ENCODE results near the gene HACD3. TPM values are rescaled to one million over a fixed set of nuclear protein-coding genes. Genes with fewer than 3 reads are reported as not detected.

The HACD3 gene
- polyA plus RNA-seq, 1 donor (not counting 4 experiments of a cell fraction or from before 2014, with no cell fraction given): 78.8 TPM

- Histone ChIP-seq H3K4me1 (ENCODE audit: control insufficient read depth, extremely low read depth, insufficient read depth, low read length) (peaks cover 10% of the 10 kb centered on the region), H3K4me2 (ENCODE audit: control insufficient read depth, extremely low read depth, insufficient read depth, low read depth, low read length) (no peak overlapping the region), H3K27me3 (ENCODE audit: control insufficient read depth, extremely low read depth, insufficient read depth, low read length) (no peaks in the 10 kb centered on the region), H3K4me3 (ENCODE audit: control insufficient read depth in 2 of 3, extremely low read depth in 1 of 3, insufficient read depth in 2 of 3, low read depth in 1 of 3, low read length in 3 of 3) (no peak overlapping the region), H3K36me3 (ENCODE audit: control insufficient read depth in 2 of 2, extremely low read depth in 1 of 2, insufficient read depth in 2 of 2, low read length in 2 of 2) (peaks cover 9 to 38% of the 10 kb centered on the region in 2 experiments), H3K9me1 (ENCODE audit: control insufficient read depth, extremely low read depth, insufficient read depth, low read length) (no peaks in the 10 kb centered on the region), H2AFZ (ENCODE audit: control insufficient read depth, low read length) (no peak overlapping the region), H4K20me1 (ENCODE audit: control insufficient read depth, extremely low read depth, insufficient read depth, low read length) (no peaks in the 10 kb centered on the region), H3K27ac (ENCODE audit: control insufficient read depth, insufficient read depth, low read length) (no peak overlapping the region), H3K9me3 (ENCODE audit: control insufficient read depth, low read depth, low read length) (no peaks in the 10 kb centered on the region), H3K9ac (ENCODE audit: control insufficient read depth, extremely low read depth, insufficient read depth, low read length) (no peak overlapping the region), H3K79me2 (ENCODE audit: control insufficient read depth, insufficient read depth, low read length) (no peaks in the 10 kb centered on the region)
- no peak for FAIRE-seq
- TF ChIP-seq EZH2 (IDR thresholded peaks at IDR 0.05; ENCODE audit: low read length) (no peak), CTCF (optimal IDR thresholded peaks at IDR 0.05 in 1 of 3, IDR thresholded peaks at IDR 0.05 in 1 of 3, conservative IDR thresholded peaks at IDR 0.05 in 1 of 3; ENCODE audit: extremely low read depth in 1 of 3, insufficient read depth in 2 of 3, low read length in 3 of 3) (no peak)
- DNase-seq (ENCODE audit: low read depth, low spot score): no peak
- dilution Hi-C loops (cut with MboI; ENCODE audit: extremely low pct_ligation_motif_present, low sequenced_read_pairs): no loop called here
Observed at GRCh38 chr15:65577129-65577996, 47.1 kb downstream of the HACD3 start.

- Histone ChIP-seq H3K27me3 (ENCODE audit: control insufficient read depth, extremely low read depth, insufficient read depth, low read length) (no peaks in the 10 kb centered on the region), H3K4me2 (ENCODE audit: control insufficient read depth, extremely low read depth, insufficient read depth, low read depth, low read length) (no peak overlapping the region), H3K9me3 (ENCODE audit: control insufficient read depth, low read depth, low read length) (no peaks in the 10 kb centered on the region), H3K9ac (ENCODE audit: control insufficient read depth, extremely low read depth, insufficient read depth, low read length) (no peak overlapping the region), H3K4me1 (ENCODE audit: control insufficient read depth, extremely low read depth, insufficient read depth, low read length) (peaks cover 10% of the 10 kb centered on the region), H3K79me2 (ENCODE audit: control insufficient read depth, insufficient read depth, low read length) (no peaks in the 10 kb centered on the region), H2AFZ (ENCODE audit: control insufficient read depth, low read length) (no peak overlapping the region), H3K36me3 (ENCODE audit: control insufficient read depth in 2 of 2, extremely low read depth in 1 of 2, insufficient read depth in 2 of 2, low read length in 2 of 2) (peaks cover 10 to 47% of the 10 kb centered on the region in 2 experiments), H4K20me1 (ENCODE audit: control insufficient read depth, extremely low read depth, insufficient read depth, low read length) (no peaks in the 10 kb centered on the region), H3K9me1 (ENCODE audit: control insufficient read depth, extremely low read depth, insufficient read depth, low read length) (no peaks in the 10 kb centered on the region), H3K27ac (ENCODE audit: control insufficient read depth, insufficient read depth, low read length) (no peak overlapping the region), H3K4me3 (ENCODE audit: control insufficient read depth in 2 of 3, extremely low read depth in 1 of 3, insufficient read depth in 2 of 3, low read depth in 1 of 3, low read length in 3 of 3) (no peak overlapping the region)
- dilution Hi-C loops (cut with MboI; ENCODE audit: extremely low pct_ligation_motif_present, low sequenced_read_pairs): no loop called here
- no peak for DNase-seq (ENCODE audit: low read depth, low spot score)
- no peak for FAIRE-seq
- TF ChIP-seq EZH2 (IDR thresholded peaks at IDR 0.05; ENCODE audit: low read length): no peak
- TF ChIP-seq CTCF (optimal IDR thresholded peaks at IDR 0.05 in 1 of 3, IDR thresholded peaks at IDR 0.05 in 1 of 3, conservative IDR thresholded peaks at IDR 0.05 in 1 of 3; ENCODE audit: extremely low read depth in 1 of 3, insufficient read depth in 2 of 3, low read length in 3 of 3): no peak
Observed at GRCh38 chr15:65578904-65579728, 48.9 kb downstream of the HACD3 start.

Measured in keratinocyte (primary cell).